Measurements from ENCODE around the gene FAM186B. TPM values are rescaled to one million over a fixed set of nuclear protein-coding genes. Genes with fewer than 3 reads are reported as not detected.

Gene FAM186B
- total RNA-seq, 1 donor from 2014 or later = 0.55 TPM

DNA sequence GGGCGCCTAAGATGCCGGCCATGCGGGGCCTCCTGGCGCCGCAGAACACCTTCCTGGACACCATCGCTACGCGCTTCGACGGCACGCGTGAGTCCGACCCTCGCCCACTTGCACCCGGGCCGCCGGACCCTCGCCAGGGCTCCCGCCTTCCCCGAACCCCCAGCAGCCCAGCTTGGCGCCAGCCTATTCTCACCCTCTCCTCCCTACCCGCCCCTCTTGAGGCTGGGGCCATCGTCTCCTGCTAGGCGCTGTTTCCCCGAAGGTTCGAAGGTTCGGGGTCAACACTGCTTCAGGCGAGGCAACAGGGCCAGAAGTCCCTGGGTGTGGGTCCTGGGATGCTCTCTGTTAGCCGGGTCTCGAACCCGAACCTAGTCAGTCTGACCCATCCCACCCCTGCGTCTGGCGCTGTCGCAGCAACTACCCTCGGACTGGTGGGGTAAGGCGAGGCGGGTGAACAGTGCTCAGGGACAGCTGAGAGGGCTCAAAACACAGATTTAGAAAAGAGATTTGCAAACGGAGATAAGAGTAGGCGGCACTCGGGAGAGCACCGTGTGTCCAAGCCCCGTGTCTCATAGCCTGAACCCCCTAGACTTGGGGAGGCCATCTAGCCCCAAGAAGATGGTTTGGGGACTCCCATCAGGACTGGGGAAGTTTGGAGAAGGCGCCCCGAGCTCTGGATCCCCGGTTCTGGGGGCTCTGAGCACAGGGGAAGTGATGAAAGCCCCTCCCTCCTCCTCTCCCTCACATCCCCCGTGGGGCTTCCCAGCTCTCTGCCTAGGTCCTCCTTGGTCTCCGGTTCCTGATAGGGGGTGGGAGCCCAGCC lies 65.8 kb downstream of the FAM186B start:
- DNase-seq (ENCODE audit: low spot score) = peak; percentile 85

DNA sequence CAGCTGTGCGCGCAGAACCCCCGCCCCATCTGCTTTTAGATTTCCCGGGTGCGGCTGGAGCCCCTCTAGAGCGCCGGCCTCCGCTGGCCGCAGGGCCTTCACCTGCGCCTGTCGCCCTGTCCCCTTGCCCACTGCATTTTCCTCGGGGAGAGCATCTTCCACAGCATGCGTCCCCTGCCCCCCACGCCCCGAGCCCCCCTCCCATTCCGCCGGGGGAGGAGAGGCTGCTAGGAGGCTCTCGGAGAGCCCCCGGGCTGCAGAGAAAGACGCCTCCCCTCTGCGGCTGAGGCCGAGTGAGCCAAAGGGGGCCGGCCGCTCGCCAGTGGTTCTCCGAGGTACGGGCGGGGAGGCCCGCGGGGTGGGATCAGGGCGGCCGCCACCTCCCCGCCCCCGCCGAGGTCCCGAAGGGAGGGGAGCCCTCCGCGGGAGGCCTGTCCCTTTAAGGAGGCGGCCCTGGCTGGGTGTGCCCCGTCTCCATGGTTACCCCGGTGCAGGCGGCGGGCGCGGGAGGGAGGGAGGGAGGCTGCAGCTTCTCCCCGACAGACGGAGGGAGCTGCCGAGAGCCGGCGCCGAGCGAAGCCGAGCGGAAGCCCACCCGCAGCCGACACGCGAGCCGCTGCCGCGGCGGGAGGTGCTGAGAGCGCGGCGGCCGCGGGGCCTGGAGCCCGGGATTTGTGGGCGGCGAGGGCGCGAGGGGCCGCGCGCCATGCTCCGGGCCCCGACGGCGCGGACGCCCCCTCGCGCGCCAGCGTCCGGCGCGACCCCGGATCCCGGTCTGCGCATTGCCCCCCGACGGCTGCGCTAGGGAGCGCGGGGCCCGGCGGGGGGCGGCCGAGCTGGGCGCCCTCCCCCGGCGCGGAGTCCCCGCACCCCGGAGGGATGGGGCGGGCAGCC lies 66.7 kb downstream of the FAM186B start, which contains the start of gene KCNH3:
Gene KCNH3 (plus strand): TSS at position 521 of the 894 bp plus-strand sequence. CDS start 387 bp downstream, outside the sequence.
- peak; percentile 93 for DNase-seq (ENCODE audit: low spot score)

DNA sequence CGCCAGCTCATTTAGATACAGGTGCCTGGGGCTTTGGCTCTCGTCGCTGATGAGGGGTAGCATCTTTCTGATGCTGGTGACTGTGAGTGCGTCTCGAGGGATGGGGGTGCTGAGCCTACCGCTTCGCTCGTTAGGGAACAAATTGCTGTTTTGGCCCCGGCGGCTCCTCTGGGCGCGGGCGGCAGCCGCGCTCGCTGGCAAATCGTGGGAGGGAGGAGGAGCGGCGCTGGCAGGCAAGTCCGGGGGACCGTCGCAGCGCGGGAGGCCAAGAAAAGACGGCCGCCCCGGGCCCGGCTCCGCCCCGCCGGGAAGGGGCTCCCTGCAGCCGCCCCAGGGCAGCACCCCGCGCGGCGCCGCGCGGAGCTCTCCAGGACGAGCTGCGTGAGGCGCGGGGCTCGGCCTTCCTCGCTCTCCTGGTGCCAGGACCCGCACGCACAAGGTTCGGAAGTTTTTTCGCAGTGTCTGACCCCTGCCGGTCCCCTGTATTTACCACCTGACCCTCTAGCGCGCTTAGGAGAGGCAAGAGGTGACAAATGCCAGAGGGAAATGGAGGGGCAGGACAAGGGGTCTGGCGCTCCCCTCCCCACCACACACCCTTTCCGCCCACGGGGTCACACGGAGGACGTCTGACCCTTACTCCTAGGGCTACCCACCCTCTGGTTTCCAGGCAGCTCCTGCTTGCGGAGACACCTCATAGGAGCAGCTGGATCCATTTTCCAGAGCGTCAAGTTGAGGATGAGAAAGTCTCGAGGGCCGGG lies 67.5 kb downstream of the FAM186B start:
- DNase-seq (ENCODE audit: low spot score) = peak; percentile 91

Other genes with a start within 250 kb of the FAM186B start
- 9.9 TPM for gene SPATS2, start 238.2 kb downstream of the FAM186B start, total RNA-seq
- 0.19 TPM for gene KCNH3, start 66.6 kb downstream of the FAM186B start, total RNA-seq
- gene MCRS1, start 37.5 kb downstream of the FAM186B start, total RNA-seq = 35.1 TPM
- gene PRPF40B, start 17.9 kb upstream of the FAM186B start, total RNA-seq = 13.7 TPM
- 26.4 TPM for gene FMNL3, start 101.8 kb upstream of the FAM186B start, total RNA-seq
- 477 TPM for gene TMBIM6, start 135.9 kb upstream of the FAM186B start, total RNA-seq
- 44.3 TPM for gene NCKAP5L, start 222.8 kb upstream of the FAM186B start, total RNA-seq
- 3.0 TPM for gene BCDIN3D, start 237.5 kb upstream of the FAM186B start, total RNA-seq

Data from mesenteric fat pad (tissue), 1 donor.